Fibroblast of lung (primary cell): ENCODE results near the gene DTX1.

Source experiments
- EZH2 ChIP-seq: IDR thresholded peaks from 2 replicates; pipeline ENCODE4 v1.5.1; 2012; ENCODE audit warnings: low read length, control low read depth, mild to moderate bottlenecking; ENCODE audit errors: missing control alignments
- TF ChIP-seq, protein P1 (sequence below), 2 donors: IDR thresholded peaks in 1 of 2; conservative IDR thresholded peaks in 1 of 2; 1 replicate in 1 of 2; 2 replicates in 1 of 2; pipeline ENCODE4 v1.5.1; 2011 to 2012; ENCODE audit warnings: low read length in 2 of 2, control low read depth in 1 of 2, inconsistent platforms in 1 of 2, low read depth in 1 of 2, mild to moderate bottlenecking in 1 of 2

GRCh38 chr12:113019025-113019424 is 37.5 kb upstream of the DTX1 start:
- TF ChIP-seq, protein P1, sequence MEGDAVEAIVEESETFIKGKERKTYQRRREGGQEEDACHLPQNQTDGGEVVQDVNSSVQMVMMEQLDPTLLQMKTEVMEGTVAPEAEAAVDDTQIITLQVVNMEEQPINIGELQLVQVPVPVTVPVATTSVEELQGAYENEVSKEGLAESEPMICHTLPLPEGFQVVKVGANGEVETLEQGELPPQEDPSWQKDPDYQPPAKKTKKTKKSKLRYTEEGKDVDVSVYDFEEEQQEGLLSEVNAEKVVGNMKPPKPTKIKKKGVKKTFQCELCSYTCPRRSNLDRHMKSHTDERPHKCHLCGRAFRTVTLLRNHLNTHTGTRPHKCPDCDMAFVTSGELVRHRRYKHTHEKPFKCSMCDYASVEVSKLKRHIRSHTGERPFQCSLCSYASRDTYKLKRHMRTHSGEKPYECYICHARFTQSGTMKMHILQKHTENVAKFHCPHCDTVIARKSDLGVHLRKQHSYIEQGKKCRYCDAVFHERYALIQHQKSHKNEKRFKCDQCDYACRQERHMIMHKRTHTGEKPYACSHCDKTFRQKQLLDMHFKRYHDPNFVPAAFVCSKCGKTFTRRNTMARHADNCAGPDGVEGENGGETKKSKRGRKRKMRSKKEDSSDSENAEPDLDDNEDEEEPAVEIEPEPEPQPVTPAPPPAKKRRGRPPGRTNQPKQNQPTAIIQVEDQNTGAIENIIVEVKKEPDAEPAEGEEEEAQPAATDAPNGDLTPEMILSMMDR (conservative IDR thresholded peaks at IDR 0.05 in 1 of 2, IDR thresholded peaks at IDR 0.05 in 1 of 2; ENCODE audit: low read depth in 1 of 2, low read length in 2 of 2) = no peak
- TF ChIP-seq EZH2 = no peak
